Upper lobe of left lung (tissue), 4 donors: Measurements from ENCODE around the gene EIF4G3.

Experiments
- CTCF ChIP-seq, 6 experiments: fragments of 450-650 bp in 4 of 6; fragments of 200-600 bp in 2 of 6; sonication (generic) in 2 of 6; IDR thresholded peaks; one replicate each; pipeline ENCODE4 v1.5.1; 2016 to 2019; ENCODE audit warnings: antibody characterized with exemption in 6 of 6
- POLR2AphosphoS5 ChIP-seq, 2 donors: sonication (generic); formaldehyde crosslinking; IDR thresholded peaks; one replicate each; pipeline ENCODE4 v1.5.1; 2017; ENCODE audit warnings: antibody characterized with exemption in 2 of 2

- no peak for TF ChIP-seq CTCF (IDR thresholded peaks at IDR 0.05)
- no peak for TF ChIP-seq POLR2AphosphoS5 (IDR thresholded peaks at IDR 0.05)
These were observed 13.3 kb upstream of the EIF4G3 start for GRCh38 chr1:21189906-21190500.
